Kidney glomerular epithelial cell (primary cell): ENCODE results near the gene CUX1.
"Not testable (repeated sequence)": the region's sequence is repeated elsewhere in the genome, so short reads cannot be mapped to it uniquely, and the experiment has no call there.

ENCODE experiments used
- DNase-seq: peaks from one replicate; lab custom pipeline; 2025; lab: John Stamatoyannopoulos, UW

The CUX1 gene

GRCh38 chr7:102045681-102046372 lies 228.4 kb downstream of the CUX1 start:
- no peak for DNase-seq

- DNase-seq: no peak
Measured at GRCh38 chr7:102046373-102047117, 229.1 kb downstream of the CUX1 start.

GRCh38 chr7:102047167-102047566 lies 229.7 kb downstream of the CUX1 start:
- no peak for DNase-seq

GRCh38 chr7:102049765-102050164 lies 232.3 kb downstream of the CUX1 start:
- DNase-seq: no peak

GRCh38 chr7:102050864-102051460 lies 233.5 kb downstream of the CUX1 start:
- DNase-seq: no peak

- not testable (repeated sequence) for DNase-seq
Measured at GRCh38 chr7:102051736-102052135, 234.3 kb downstream of the CUX1 start.

- no peak for DNase-seq
Measured at GRCh38 chr7:102054158-102054557, 236.7 kb downstream of the CUX1 start.

GRCh38 chr7:102055181-102055976 lies 238.0 kb downstream of the CUX1 start:
- DNase-seq: no peak

- no peak for DNase-seq
Measured at GRCh38 chr7:102059524-102059923, 242.1 kb downstream of the CUX1 start.

- DNase-seq: no peak
Measured at GRCh38 chr7:102061354-102061945, 244.0 kb downstream of the CUX1 start.

- peak; percentile 76 for DNase-seq
Measured at GRCh38 chr7:102061981-102062390, 244.6 kb downstream of the CUX1 start.

- DNase-seq: peak; percentile 70
Measured at GRCh38 chr7:102063690-102064180, 246.3 kb downstream of the CUX1 start.

GRCh38 chr7:102064361-102065025 lies 247.1 kb downstream of the CUX1 start:
- peak; percentile 5 for DNase-seq

GRCh38 chr7:102065226-102065625 lies 247.8 kb downstream of the CUX1 start:
- DNase-seq: no peak

GRCh38 chr7:102066476-102066875 lies 249.1 kb downstream of the CUX1 start:
- no peak for DNase-seq

GRCh38 chr7:102068846-102069245 lies 251.4 kb downstream of the CUX1 start:
- no peak for DNase-seq

GRCh38 chr7:102069931-102070629 lies 252.7 kb downstream of the CUX1 start:
- DNase-seq: no peak

GRCh38 chr7:102072003-102072402 lies 254.6 kb downstream of the CUX1 start:
- no peak for DNase-seq

- no peak for DNase-seq
Measured at GRCh38 chr7:102072636-102073209, 255.3 kb downstream of the CUX1 start.
